Erythroblast (primary cell): ENCODE data around the gene SLC30A4.

Experiments used
- GATA1 ChIP-seq: IDR thresholded peaks from 2 replicates; pipeline ENCODE4 v1.6.1; 2011; ENCODE audit warnings: low read depth, mild to moderate bottlenecking, control low read depth, low read length, moderate library complexity
- POLR2A ChIP-seq: IDR thresholded peaks from 2 replicates; pipeline ENCODE4 v1.6.1; 2011; ENCODE audit warnings: mild to moderate bottlenecking, low read length

DNA sequence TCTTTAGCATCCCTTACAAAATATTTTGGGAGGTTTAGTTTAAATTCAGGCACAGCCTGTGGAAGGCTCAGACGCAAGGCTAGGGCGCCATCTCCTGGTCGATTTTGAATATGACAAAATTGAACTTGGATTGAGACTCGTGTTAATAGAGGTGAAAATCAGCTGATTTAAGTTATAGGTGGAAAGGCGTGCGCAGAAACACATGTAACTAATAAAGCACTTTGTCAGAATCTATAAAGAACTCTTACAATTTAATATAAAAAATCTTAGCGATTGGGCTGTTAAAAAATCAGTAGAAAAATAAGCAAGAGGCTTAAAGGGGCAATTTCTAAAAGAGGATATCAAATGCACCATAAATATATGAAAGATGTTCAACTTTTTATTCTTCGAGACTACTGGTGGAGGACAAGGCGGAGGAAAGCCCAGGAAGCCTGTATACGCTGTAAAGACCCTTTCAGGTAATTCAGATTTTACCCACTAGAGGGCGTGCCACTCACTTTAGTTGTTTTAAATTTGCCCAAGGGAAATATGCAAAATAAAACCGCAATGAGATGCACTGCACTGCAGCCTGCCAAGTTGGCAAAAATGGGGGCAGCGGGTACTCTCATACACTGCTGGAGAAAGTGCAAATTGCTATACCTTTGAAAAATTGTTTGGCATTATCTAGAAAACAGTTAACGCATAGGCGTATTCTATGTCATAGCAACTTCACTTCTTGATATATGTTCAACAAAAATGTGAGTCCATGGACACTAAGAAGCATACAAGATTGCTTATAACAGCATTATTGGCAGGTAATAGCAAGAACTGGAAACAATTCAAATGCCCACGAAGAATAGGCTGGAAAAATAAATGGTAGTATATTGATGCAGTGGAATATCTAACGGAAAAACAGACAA, 64.7 kb downstream of the SLC30A4 start:
- TF ChIP-seq POLR2A, result no peak
- no peak for TF ChIP-seq GATA1
